ENCODE results near the gene RAB11FIP3.
"Not testable (repeated sequence)": the region's sequence is repeated elsewhere in the genome, so short reads cannot be mapped to it uniquely, and the experiment has no call there.

The RAB11FIP3 gene

GRCh38 chr16:482468-483185, 57.2 kb downstream of the RAB11FIP3 start:
- FAIRE-seq: no peak
- no peak for DNase-seq (ENCODE audit: insufficient read length, low spot score)
- TF ChIP-seq CTCF (IDR thresholded peaks at IDR 0.05; ENCODE audit: insufficient read depth, missing control alignments): no peak

- TF ChIP-seq CTCF (IDR thresholded peaks at IDR 0.05; ENCODE audit: insufficient read depth, missing control alignments): no peak
- DNase-seq (ENCODE audit: insufficient read length, low spot score) (no peak), FAIRE-seq (no peak)
Observed at GRCh38 chr16:483341-484075, 58.1 kb downstream of the RAB11FIP3 start.

DNA sequence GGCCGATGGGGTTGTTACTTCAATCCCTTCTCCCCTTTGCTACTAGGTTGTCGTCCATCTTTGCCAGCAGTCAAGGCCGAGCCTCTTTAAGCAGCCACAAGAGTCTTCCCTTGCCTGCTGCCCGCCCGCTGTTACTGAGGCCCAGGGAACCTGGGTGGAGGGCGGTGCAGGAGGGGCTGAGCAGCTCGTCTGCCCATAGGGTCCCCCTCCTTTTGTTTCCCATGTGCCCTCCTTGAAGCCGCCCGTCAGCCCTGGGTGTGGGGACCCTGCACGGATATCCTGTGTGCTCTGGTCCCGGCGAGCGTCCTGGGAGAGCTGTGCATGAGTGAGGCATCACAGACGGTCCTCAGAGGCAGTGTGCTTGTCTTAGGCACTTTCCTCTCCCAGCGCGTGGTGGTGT, 64.2 kb downstream of the RAB11FIP3 start:
- no peak for TF ChIP-seq CTCF (IDR thresholded peaks at IDR 0.05; ENCODE audit: insufficient read depth, missing control alignments)
- FAIRE-seq (no peak), DNase-seq (ENCODE audit: insufficient read length, low spot score) (no peak)

DNA sequence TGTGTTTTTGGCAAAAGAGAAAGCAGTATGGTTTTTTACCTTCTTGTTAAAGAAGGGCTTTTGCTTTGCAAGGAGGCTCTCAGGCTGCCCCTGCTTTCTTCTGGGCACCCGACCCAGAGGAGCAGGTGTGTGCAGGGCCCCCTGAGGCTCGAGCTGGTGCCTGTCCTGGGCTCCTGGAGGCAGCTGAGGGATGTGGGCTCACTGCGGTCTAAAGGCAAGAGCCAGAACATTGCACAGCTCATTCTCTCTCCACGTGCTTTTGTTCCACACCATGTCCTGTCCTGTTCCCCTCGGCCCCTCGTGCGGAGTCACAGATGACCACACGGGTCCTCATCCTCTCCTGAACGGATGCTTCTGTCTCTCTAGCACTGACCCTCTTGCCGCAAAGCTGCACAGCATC, 65.3 kb downstream of the RAB11FIP3 start:
- DNase-seq (ENCODE audit: insufficient read length, low spot score): no peak
- no peak for FAIRE-seq
- TF ChIP-seq CTCF (IDR thresholded peaks at IDR 0.05; ENCODE audit: insufficient read depth, missing control alignments): no peak

DNA sequence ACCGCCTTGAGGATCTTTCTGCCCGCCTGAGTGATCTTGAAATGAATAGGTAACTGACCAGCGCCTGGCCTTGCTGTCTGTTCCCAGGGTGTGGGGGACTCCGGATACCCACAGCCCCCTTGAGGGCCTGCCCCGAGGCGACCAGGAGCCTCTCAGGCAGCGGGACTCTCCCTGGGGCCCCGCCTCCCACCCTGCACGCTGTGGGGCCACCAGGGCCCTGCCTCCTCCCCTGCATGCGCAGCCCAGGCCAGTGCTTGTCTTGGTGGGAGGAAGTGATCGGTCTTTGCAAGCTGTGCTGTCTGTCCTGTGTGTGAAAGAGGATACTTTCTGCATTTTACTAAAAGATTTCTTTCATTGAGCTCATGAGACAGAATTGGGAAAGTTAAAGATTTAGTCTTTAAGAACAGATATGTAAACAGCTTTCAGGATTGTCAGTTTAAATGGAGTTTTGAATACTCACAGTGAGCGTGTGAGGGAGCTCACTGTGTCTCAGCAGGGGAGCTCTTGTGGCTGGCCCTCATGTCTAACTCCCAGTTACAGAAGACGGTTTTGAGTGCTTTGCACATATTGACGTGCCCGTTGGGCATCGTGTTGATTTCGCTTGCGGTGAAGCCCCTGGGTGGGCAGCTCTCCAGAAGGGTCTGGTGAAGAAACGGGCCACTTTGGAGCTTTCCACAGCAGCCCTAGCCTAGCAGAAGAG, 65.9 kb downstream of the RAB11FIP3 start:
- DNase-seq (ENCODE audit: insufficient read length, low spot score) (no peak), FAIRE-seq (no peak)
- TF ChIP-seq CTCF (IDR thresholded peaks at IDR 0.05; ENCODE audit: insufficient read depth, missing control alignments): no peak

DNA sequence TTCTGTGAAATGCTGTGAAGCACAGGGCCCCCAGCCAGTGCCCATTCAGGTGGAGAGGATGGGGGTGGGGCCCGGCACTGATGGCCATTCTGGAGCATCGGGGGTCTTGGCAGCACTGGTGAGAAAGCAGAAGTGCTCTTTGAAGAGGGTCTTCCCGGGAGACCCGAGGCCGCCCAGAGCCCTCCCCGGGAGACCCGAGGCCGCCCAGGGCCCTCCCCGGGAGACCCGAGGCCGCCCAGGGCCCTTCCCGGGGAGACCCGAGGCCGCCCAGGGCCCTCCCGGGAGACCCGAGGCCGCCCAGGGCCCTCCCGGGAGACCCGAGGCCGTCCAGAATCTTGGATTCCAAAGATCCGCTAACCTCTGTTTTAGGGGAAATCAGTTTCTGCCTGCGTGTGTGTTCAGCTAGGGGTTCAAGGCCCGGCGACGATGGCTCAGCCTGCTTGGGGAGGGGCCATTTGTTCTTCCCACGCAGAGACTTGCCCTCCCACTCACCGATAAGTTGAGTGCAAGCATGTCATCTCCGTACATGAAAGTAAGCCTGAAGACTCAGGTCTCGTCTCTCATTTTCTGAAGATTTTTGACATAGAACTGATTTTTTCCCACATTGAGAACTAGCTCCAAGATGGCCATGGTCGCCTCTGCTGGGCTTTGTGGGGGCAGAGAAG, 66.9 kb downstream of the RAB11FIP3 start:
- TF ChIP-seq CTCF (IDR thresholded peaks at IDR 0.05; ENCODE audit: insufficient read depth, missing control alignments): no peak
- no peak for FAIRE-seq
- no peak for DNase-seq (ENCODE audit: insufficient read length, low spot score)

GRCh38 chr16:494676-495075, 69.2 kb downstream of the RAB11FIP3 start:
- DNase-seq (ENCODE audit: insufficient read length, low spot score); FAIRE-seq: not testable (repeated sequence)
